NCI-H1048 (cell line): ENCODE data around the gene AIFM2.
"Not testable (repeated sequence)": the region's sequence is repeated elsewhere in the genome, so short reads cannot be mapped to it uniquely, and the experiment has no call there.

Experiments used
- DNase-seq: peaks from one replicate; lab custom pipeline; 2025; lab: John Stamatoyannopoulos, UW

Gene AIFM2

DNA sequence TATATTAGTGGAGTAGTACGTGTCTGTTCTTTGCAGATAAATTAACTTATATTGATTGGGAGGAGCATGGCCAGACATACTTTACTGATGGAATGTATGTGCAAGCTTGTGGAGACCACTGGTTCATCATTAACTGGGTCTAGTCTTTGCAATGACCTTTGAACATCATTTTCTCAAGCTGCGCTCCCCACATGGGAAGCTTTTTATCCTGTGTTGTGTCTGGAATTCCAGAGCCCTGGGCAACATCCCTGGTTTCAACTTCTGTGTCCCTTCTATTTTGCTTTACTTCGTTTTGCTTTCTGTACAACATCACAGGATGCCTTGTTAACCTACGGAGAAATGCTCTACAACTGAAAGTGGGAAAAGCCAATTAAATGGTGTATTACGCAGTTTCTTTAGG is 41.7 kb downstream of the AIFM2 start:
- DNase-seq = no peak

DNA sequence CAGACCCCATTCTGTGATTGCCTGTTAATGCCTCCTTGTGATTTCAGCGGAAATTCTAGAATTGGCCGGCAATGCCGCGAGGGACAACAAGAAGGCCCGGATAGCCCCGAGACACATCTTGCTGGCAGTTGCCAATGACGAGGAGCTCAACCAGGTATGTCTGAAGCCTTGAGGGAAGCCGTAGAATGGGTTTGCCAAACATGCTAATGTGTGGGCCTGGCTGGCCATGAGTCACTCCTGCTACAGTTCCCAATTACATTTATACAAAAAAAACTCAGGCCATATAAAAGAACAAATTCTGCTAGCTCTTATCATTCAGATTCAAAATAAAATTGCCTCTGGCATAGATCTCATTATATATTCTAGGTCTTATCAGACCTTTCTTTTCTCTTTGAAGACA is 42.6 kb downstream of the AIFM2 start:
- no peak for DNase-seq

DNA sequence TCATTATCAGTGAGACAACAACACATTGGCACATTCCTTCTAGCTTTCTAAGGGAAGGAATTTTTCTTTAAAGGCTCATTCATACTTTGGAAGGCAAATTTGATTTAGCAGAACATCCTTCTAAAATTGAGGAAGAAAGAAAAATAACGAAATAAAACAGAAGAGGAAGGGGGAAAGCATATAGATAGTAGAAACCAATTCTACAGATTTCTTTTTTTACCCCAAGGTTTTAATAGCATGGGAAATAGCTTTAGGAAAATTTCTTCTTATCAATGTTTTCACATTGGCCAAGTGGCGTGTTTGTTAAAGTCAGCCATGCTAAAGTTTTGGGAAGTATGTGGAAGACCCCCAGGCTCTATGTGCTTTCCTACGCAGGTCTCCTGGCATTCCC is 44.3 kb downstream of the AIFM2 start:
- DNase-seq = no peak

DNA sequence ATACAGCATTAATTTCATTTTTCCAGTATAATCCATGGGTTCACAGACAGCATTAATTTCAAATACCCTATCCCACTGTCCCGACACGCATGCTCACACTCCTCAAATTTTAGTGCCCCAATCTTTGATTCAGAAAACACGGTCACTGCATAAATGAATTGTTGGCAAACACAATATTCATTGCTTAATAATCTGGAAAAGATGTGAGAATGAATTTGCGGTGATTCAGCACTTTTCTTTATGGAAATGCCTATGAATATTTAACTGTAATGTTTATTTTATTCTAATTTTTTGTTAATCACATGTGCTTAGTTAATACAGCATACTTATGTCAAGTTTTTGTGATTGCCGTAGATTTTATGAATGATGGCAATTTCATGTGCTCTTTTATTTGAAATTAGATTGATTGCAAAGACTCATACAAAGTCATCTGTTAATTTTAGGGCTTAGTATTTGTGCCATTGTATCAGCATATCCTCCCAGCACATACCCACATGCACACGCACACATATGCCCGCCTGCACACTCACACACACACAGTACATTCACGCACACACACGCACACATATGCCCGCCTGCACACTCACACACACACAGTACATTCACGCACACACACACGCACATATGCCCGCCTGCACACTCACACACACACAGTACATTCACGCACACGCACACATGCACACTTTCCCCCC is 44.9 kb downstream of the AIFM2 start:
- no peak for DNase-seq

DNA sequence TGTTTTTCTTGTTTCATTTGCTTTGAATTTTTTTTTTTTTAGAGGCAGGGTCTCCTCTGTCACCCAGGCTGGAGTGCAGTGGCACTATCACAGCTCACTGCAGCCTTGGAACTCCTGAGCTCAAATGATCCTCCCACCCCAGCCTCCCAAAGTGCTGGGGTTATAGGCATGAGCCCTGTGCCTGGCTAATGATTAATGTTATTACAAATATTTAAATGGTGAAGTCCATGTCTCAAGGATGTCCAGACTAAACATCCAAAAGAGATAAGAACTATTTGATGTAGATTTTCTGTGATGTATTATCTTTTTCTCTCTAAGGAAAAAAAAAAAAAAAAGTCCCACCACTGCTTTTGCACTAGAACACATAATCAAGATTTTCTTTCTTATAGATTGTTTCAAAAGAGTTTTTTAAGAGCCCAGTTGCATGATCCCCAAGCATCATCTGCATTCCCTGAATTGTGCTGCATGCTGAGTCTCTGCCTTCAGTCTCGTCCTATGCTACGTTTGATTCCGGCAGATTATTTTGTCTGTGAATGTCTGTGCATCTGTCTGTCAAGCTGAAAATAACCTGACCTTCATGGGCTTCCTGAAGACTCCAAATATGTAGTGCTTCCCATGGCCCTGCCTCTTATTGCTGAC is 46.5 kb downstream of the AIFM2 start:
- DNase-seq = no peak

DNA sequence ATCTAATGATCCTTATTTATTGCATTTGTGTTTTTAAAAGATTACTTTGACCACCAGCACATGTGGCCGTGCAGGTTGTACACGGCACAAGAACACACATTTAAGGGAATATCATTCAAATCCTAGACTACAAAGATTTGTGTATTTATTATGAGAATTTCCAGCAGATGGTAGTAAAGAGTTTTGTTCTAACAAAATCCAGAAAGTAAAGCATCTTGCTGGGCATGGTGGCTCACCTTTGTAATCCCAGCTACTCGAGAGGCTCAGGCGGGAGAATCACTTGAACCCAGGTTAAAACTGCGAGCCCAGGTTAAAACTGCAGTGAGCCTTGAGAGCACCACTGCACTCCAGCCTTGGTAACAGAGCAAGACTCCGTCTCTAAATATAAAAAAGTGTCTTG is 48.4 kb downstream of the AIFM2 start:
- no peak for DNase-seq

DNA sequence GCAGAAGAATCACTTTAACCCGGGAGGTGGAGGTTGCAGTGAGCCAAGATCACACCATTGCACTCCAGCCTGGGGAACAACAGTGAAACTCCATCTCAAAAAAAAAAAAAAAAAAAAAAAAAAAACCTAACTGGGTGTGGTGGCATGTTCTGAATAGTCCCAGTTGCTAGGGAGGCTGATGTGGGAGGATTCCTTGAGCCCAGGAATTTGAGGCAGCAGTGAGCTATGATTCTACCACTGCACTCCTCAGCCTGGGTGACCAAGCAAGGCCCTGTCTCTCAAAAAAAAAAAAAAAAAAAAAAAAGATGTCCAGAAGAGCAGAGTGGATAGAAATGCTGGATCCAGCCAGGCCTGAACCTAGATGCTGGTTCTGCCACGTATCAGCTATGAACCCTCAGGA is 51.8 kb downstream of the AIFM2 start:
- not testable (repeated sequence) for DNase-seq

DNA sequence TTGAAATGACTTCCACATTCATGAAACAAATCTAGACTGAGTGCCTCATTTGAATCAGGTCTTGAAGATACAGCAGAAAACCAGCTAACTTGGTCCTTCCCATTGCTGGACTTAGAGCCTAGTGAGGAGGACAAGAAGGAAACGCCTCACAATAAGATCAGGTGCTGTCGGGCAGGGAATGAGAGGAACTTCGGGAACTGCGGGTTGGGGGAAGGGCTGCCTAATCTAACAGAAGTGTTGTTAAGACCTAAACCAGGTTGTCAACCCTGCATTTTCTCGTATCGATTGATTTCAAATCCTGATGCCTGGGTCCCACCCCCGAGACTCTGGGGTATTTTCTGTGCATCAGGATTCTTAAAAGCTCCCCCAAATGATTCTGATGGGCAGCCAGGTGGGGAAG is 53.7 kb downstream of the AIFM2 start:
- no peak for DNase-seq

DNA sequence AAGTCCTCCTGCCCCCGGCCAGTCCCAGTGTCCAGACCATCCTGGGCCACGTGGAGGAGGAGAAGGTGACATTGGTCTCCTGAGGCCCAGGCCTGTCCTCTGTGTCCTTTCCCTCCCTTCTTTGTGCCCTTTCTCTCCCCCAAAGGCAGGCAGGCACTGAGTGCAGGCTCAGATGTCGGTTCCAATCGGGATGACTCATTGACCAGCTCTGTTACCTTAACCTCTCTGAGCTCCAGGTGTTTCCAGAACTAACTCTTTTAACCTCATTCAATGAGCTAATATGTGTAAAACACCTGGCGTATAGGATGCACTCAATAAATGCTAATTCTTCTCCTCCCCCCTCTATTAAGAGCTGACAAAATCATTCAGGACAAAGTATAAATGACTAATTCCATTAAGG is 54.3 kb downstream of the AIFM2 start:
- no peak for DNase-seq

DNA sequence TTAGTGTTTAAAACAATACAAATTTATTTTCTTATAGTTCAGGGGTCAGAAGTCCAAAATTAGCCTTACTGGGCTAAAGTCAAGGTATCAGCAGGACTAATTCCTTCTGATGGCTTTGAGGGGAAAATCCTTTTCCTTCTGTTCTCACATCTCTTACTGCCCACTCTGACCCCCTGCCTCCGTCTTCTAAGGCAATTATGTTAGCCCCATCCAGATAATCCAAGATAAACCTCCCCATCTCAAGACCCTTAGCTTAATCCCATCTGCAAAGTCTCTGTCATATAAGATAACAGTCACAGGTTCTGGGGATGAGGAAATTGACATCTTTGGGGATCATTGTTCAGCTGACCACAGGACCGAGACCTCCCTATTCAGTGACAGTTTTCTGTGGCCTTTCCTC is 57.7 kb downstream of the AIFM2 start:
- no peak for DNase-seq

DNA sequence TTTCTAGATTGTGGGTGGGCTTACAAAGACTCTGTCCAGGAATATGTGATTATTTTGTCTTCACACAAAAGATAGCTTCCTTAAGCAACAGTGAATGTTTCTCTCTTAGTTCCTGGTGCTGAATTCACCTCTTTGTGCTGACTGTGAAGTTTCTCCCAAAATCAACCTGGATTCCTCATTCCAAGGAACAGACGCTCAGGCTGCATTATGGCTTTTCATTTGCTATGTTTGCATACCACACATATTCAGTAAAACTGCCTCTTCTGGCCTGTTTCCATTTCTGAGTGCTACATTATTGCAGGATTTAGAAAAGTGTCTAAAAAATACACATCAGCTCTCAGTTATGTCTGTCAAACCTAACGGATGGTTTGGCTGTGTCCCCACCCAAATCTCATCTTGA is 58.5 kb downstream of the AIFM2 start:
- DNase-seq = no peak

DNA sequence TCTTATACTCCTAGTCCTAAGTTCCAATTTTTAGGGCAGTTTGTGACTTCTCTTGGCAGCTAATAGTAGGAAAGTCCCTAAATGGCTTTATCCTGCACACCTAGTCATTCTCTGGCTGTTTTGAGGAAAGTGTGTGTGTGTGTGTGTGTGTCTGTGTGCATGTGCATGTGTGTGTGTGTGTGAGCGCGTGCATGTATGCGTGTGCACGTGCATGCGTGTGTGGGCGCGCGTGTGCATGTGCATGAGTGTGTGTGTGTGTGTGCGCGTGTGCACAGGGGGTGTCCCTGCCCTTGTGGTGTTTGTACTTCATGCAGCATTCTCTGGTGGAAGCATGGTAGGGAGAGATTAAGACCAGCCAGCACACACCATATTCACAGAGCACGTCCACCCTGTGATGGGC is 61.8 kb downstream of the AIFM2 start:
- no peak for DNase-seq

DNA sequence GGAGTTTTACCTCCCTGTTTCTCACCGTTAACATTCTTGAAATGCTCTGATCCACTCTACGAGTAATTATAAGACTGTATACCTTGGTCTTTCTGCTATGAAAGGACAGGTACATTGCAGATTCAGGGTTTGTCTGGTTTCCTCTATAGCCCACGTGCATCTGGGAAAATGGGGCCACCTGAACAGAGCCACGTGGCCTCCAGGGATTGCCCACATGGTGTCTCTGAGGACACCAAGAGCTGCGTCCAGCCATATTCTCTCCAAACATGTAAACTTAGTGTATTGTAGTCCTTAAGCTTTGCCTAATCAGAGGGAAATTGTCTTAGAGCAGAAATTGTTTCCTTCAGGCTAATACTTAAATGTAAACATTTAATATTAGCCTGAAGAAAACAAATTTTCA is 63.3 kb downstream of the AIFM2 start:
- no peak for DNase-seq

DNA sequence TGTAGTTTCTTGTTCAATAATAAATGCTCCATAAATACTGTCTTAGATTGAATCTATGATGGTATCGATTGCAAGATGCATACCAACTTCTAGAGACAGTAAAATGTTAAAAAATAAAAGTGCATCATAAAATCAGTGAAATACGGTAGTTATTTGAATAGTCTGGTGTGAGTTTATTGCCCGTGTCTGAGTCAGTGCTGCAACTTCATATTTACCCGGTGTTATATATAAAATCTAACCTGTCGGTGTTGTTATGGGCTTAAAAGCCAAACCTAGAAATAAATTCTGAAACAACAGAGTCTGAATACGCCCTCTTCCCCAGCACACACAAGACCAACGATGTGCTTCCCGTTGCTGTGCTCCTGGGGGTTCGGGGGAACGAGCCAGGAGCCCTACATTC is 63.7 kb downstream of the AIFM2 start:
- DNase-seq = no peak

DNA sequence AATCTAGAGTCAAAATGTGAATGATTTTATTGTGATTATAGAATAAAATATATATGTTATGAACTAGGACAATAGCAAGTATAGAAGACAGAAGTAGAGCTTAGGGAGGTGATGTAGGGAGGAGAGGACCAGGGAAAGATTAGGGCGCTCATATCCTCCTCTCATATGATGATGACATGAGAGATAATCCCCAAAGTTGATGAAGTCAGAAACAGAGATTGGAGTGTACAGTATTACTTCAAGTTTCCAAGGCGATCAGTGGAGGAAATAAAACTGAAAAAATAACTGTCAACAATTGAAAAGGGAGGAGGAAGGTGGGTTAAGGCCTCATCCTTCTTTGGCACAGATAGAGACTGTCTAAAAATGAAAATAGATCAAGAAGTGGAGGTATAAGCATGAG is 65.0 kb downstream of the AIFM2 start:
- DNase-seq = no peak

DNA sequence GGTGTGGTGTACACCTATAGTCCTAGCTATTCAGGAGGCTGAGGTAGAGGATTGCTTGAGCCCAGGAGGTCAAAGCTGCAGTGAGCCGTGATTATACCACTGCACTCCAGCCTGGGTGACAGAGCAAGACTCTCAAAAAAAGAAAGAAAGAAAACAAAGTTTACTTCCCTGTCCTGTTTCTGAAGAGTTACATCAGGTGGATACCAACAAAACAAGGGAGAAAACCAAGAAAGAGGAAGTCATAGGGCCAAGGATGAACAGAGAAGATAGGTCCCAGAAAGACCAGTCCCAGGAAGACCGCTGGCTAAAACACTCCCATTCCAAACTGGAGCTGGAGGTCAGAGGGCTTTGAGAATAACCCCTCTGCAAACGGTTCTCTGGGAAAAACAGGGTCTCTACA is 66.4 kb downstream of the AIFM2 start:
- DNase-seq = no peak

DNA sequence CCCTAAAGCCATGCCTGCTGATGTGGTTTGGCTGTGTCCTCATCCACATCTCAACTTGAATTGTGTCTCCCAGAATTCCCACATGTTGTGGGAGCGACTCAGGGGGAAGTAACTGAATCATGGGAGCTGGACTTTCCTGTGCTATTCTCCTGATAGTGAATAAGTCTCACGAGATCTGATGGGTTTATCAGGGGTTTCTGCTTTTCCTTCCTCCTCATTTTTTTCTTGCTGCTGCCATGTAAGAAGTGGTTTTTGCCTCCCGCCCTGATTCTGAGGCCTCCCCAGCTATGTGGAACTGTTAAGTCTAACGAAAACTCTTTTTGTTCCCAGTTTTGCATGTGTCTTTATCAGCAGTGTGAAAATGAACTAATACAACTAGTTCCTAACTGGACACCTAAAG is 68.1 kb downstream of the AIFM2 start:
- DNase-seq = no peak

DNA sequence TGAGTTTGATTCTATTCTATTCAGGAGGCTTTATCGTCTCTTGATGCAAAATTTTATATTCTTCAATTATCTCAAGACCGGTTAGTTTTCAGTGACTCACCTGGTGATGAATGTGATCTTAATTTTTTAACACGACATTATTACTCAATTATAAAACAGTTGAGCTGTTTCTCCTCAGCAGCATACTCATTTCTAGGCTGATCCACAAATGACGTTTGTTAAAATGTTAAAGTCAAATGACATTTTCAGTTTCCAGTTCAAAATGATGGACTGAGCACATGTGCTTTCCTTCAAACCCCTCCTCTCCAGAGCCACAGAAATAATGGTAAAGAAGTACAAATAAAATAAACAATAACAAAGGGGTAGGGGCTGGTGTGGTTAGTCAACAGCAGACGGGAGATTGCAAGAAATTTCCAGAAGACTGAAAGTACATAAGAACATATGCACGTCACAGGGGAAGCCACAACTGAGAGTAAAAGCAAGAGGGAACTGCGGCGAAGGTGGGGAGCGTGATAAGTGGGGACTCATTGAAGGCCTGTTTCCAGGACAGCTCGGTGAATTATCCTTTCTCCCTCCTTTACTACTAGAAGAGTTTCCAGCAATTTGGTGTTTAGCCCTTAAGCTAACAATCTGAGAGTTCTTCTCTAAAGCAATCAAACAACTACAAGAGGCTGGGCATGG is 69.1 kb downstream of the AIFM2 start:
- no peak for DNase-seq
